IPS DF 6.9 (cell line): Measurements from ENCODE around the gene USP6NL.

ENCODE experiments used
- DNase-seq: peaks from one replicate; pipeline ENCODE4 v3.0.0-alpha.2; 2013; ENCODE audit warnings: low read depth, low spot score
- H3K27ac ChIP-seq: one replicate; pipeline ENCODE4 v1.5.1; 2013; ENCODE audit warnings: low read length, control low read depth
- H3K27me3 ChIP-seq: 2 replicates; pipeline ENCODE4 v1.6.1; 2013; ENCODE audit warnings: mild to moderate bottlenecking, low read length; ENCODE audit not compliant: control insufficient read depth, insufficient read depth
- H3K36me3 ChIP-seq: 2 replicates; pipeline ENCODE4 v1.6.1; 2013; ENCODE audit warnings: low read length; ENCODE audit not compliant: control insufficient read depth, insufficient read depth
- H3K4me1 ChIP-seq: 2 replicates; pipeline ENCODE4 v1.6.1; 2013; ENCODE audit warnings: low read length; ENCODE audit not compliant: control insufficient read depth, insufficient read depth
- H3K4me3 ChIP-seq: 2 replicates; pipeline ENCODE4 v1.5.1; 2013; ENCODE audit warnings: mild to moderate bottlenecking, low read length
- H3K9me3 ChIP-seq: 2 replicates; pipeline ENCODE4 v1.6.1; 2013; ENCODE audit warnings: low read length, inconsistent platforms; ENCODE audit not compliant: control insufficient read depth, insufficient read depth
- WGBS: extraction: QIAGEN DNeasy Blood & Tissue Kit; methylation state at CpG from one replicate; pipeline ENCODE4 v1.1.7; 2013; ENCODE audit warnings: mixed read lengths, missing lambda C conversion rate; ENCODE audit not compliant: insufficient read length, insufficient coverage; 5-methylcytosine and 5-hydroxymethylcytosine counted together

Gene USP6NL

DNA sequence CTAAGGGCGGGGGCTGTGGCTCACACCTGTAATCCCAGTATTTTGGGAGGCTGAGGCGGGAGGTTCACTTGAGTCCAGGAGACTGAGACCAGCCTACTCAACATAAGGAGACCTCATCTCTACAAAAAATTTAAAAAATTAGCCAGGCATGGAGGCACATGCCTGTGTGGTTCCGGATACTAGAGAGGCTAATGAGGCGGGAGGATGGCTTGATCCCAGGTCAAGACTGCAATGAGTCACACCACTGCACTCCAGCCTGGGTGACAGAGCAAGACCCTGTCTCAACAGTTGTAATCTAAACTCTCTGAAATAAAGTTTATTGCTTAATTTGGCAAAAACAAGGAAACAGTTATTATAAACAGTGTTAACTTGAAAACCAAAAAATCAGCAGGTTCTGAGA is 123.3 kb downstream of the USP6NL start:
- DNase-seq = no peak

DNA sequence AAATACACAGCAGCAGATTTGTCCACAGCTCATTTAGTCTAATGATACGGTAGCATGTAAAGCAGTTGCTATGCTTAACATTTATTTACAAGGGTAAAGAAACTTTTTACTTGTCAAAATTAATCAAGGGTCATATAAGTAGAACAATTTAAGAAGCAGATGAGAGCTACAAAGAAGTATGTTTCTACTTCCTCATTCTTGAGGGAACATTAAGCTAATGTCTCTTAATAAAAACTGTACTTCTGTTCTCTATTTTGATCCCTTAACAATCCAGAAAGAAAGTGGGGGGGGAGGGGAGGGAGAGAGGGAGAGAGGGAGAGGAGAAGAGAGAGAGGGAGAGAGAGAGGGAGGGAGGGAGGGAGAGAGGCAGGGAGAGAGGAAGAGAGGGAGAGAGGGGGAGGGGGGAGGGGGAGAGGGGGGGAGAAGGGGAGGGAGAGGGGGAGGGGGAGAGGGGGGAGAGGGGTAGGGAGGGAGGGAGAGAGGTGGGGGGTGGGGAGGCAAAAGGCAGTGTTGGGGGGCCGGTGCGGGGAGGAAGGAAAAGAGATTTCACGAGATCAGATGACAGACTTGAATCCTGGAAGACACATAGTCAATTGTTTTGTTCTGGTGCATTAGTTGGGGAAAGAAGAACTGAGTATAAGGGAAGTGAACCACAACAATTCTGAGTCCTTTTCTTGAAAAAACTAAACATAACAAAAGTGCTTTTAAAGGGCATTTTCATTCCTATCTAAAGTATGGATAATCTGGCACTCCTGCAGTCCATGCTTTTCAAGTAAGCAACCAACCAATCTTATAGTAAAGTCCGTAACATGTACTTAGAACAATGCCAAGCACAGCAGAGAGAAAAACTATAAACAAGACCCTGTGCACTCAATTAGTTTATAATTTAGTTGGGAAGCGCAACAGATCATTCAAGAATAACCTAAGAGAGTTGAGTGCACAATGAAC is 128.0 kb downstream of the USP6NL start:
- no peak for DNase-seq
- H3K4me3 ChIP-seq = no peak overlapping the region
- WGBS = no CpG with 5 or more reads among the region's 6 CpGs
- H3K4me1 ChIP-seq = no peaks in the 10 kb centered on the region
- no peak overlapping the region for H3K27ac ChIP-seq
- H3K9me3 ChIP-seq = no peaks in the 10 kb centered on the region
- no peaks in the 10 kb centered on the region for H3K27me3 ChIP-seq
- no peaks in the 10 kb centered on the region for H3K36me3 ChIP-seq

More for the DNA sequence above, 123.3 kb downstream of the USP6NL start:
- WGBS = no CpG with 5 or more reads among the region's 4 CpGs
- Histone ChIP-seq H3K27me3 (no peaks in the 10 kb centered on the region), H3K4me1 (no peaks in the 10 kb centered on the region), H3K4me3 (no peak overlapping the region), H3K27ac (no peak overlapping the region), H3K9me3 (no peaks in the 10 kb centered on the region), H3K36me3 (peaks cover 2% of the 10 kb centered on the region; the same call in 1 of the 2 replicates)

DNA sequence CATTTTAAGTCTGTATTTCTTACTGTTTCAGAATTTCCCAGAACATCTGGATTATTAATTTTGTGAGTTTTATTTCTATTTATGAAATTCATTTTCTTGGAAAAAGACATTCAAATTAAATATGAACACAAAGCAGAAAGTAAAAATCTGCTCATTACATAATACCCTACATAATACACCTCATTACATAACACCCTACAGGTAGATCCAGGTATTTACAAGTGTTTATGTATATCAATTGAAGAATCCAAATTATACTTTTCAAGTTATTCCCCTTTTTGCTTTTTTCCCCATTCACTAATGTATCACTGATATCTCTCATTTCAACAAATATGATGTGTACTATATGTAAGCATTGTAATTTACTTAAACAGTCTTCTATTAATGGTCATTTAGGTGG is 129.1 kb downstream of the USP6NL start:
- Histone ChIP-seq H3K4me1 (peaks cover 1% of the 10 kb centered on the region; the same call in 1 of the 2 replicates), H3K9me3 (no peaks in the 10 kb centered on the region), H3K4me3 (no peak overlapping the region), H3K36me3 (no peaks in the 10 kb centered on the region; the same call in 1 of the 2 replicates), H3K27ac (no peak overlapping the region), H3K27me3 (no peaks in the 10 kb centered on the region)
- DNase-seq = no peak

DNA sequence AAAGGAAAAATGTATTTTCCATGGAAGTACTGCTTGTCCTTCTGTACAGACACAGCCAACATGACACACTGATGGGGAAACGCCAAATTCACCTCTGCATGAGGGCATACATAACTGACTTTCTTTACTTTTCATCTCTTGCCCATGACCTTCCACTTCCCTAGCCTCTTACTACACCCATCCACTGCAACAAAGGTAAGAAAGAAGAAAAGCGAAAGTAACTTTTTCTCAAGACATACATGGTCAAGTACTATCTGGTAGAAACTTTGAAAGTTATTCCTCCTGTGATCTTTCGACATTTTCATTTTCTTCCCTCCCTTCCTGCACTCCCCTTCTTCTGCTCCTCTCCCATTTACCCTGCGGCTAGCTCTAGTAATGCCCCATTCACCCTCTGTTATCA is 130.8 kb downstream of the USP6NL start:
- DNase-seq = no peak

DNA sequence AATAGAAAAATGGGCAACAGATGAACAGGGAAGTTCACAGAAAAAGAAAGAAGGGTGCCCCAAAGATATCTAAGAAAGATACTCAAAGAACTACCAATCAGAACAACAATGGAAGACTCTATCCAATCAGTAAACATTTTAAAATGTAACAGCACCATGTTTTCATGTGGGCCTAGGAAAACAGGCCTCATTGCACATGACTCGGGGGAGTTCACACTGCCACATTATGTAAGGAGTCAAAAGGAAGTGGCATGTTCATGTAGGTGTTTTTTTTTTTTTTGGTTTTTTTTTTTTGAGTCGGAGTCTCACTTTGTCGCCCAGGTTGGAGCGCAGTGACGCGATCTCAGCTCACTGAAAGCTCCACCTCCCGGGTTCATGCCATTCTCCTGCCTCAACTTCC is 132.2 kb downstream of the USP6NL start:
- no CpG with 5 or more reads among the region's 7 CpGs for WGBS
- no peak for DNase-seq
- no peaks in the 10 kb centered on the region for H3K9me3 ChIP-seq

More for the DNA sequence above, 130.8 kb downstream of the USP6NL start:
- H3K27ac ChIP-seq = no peak overlapping the region
- H3K4me3 ChIP-seq = no peak overlapping the region
- no peaks in the 10 kb centered on the region; the same call in 1 of the 2 replicates for H3K36me3 ChIP-seq
- H3K27me3 ChIP-seq = no peaks in the 10 kb centered on the region
- peaks cover 1% of the 10 kb centered on the region; the same call in 1 of the 2 replicates for H3K4me1 ChIP-seq
- no CpG with 5 or more reads among the region's 4 CpGs for WGBS
- H3K9me3 ChIP-seq = no peaks in the 10 kb centered on the region

DNA sequence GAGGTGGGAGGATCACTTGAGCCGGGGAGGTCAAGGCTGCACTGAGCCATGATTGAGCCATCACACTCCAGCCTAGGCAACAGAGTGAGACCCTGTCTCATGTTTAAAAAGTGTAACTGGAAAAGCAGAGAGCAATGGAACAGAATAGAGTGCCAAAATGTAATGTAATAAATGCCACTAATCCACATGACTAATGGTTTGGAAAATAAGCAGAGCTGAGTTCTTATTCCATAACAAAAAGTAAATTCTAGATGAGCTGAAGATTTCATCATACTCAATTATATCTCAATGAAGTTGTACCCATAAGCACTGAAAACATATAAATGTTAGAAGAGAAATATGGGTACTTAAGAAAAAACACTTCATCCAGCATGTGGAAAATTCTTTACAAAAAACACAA is 132.6 kb downstream of the USP6NL start:
- Histone ChIP-seq H3K27me3 (no peaks in the 10 kb centered on the region), H3K9me3 (no peaks in the 10 kb centered on the region), H3K4me3 (no peak overlapping the region), H3K27ac (no peak overlapping the region), H3K36me3 (no peaks in the 10 kb centered on the region; the same call in 1 of the 2 replicates), H3K4me1 (peaks cover 2% of the 10 kb centered on the region)
- DNase-seq = no peak
- WGBS = no CpG with 5 or more reads among the region's 1 CpG

More for the DNA sequence above, 132.2 kb downstream of the USP6NL start:
- Histone ChIP-seq H3K4me3 (no peak overlapping the region), H3K27ac (no peak overlapping the region), H3K27me3 (no peaks in the 10 kb centered on the region), H3K36me3 (no peaks in the 10 kb centered on the region; the same call in 1 of the 2 replicates), H3K4me1 (peaks cover 1% of the 10 kb centered on the region)

DNA sequence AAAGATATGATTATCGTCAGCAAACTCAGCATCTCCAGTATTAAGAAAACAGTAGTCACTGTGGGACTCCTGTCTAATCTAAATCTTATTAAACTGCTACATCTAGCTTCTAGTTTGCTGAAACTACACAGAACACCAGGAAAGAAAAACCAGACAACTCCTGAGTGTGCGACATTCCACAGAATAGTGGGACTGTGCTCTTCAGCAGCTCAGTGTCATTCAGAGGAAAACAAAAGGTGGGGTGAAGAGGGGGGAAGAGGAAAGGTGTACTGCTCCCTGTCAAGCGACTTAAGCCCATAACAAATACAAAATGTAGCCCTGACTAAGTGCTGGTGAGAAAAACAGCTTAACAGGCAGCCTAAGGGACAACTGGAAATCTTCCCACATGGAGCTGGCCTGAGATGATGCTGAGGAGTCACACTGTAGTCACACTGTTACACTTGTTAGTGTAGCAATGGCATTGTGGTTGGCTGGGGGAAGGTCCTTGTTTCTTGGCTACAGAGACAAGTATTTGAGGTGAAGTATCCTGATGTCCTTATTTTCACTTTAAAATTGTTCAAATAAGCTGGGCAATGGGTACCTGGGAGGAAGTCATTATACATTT is 135.5 kb downstream of the USP6NL start:
- no CpG with 5 or more reads among the region's 3 CpGs for WGBS
- Histone ChIP-seq H3K36me3 (no peaks in the 10 kb centered on the region; the same call in 1 of the 2 replicates), H3K27me3 (no peaks in the 10 kb centered on the region), H3K9me3 (no peaks in the 10 kb centered on the region), H3K4me3 (no peak overlapping the region), H3K4me1 (peaks cover 5% of the 10 kb centered on the region), H3K27ac (no peak overlapping the region)
- no peak for DNase-seq

DNA sequence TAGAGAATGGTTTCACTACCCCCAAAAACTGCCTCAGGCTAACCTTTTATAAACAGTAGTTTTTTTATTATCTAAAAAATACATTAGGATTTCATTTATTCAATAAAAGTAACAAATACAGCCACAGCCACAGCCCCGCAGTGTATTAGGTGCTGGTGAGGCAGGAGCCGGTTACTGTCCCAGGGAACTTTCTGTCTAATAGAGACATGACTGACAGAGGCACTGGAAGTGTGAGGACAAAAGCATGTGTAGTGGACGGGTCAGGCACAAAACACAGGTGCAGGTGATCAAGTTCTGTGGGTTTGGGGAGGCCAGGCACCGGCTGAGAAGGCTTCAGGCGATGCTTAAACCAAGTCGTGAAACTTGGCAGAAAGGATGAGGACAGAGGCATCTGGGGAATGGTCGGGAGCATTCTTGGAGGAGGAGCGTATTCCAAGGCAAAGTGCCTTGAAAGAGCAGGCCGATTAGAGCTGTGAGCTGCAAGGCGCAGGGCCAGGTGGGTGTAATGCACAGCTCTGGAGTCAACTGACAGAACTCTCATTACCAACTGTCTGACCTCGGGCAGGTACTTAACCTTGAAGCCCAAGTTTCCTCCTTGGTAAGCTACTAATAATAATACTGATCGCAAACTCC is 138.2 kb downstream of the USP6NL start:
- H3K9me3 ChIP-seq = no peaks in the 10 kb centered on the region
- no CpG with 5 or more reads among the region's 12 CpGs for WGBS
- H3K36me3 ChIP-seq = no peaks in the 10 kb centered on the region; the same call in 1 of the 2 replicates
- no peak overlapping the region for H3K27ac ChIP-seq
- DNase-seq = peak; percentile 20
- no peak overlapping the region for H3K4me3 ChIP-seq
- H3K4me1 ChIP-seq = peaks cover 10% of the 10 kb centered on the region
- H3K27me3 ChIP-seq = no peaks in the 10 kb centered on the region

DNA sequence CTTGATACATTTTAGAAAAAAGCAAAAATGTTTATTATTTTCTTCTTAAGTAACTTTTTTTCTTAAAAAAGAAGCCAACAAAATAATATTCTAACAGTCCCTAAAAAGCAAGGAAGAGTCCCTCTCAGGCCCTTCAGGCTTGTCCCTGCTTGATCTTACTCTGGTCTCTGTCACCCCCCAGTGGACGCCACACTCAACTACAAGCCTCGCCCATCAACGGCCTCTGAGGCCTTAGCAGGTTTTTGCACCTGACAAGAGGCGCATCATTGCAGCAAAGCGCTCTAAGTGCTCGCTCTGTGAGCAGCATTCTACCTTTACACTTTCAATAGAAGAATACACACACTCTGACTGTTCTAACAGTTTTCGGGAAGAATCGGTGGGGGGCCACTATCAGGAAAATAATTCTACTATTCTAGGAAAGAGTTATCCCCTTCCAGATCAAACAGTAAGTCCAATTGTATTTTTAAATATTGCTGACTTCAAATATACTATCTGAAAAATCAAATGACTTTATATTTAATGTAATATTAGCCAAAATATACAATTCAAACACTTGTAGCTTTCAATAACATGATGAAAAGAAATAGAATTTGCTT is 139.2 kb downstream of the USP6NL start:
- WGBS = no CpG with 5 or more reads among the region's 8 CpGs

More for the DNA sequence above, 139.2 kb downstream of the USP6NL start:
- no peak overlapping the region for H3K27ac ChIP-seq
- peaks cover 9% of the 10 kb centered on the region for H3K4me1 ChIP-seq
- H3K27me3 ChIP-seq = no peaks in the 10 kb centered on the region
- no peak overlapping the region for H3K4me3 ChIP-seq
- H3K9me3 ChIP-seq = no peaks in the 10 kb centered on the region
- DNase-seq = peak; percentile 61
- H3K36me3 ChIP-seq = no peaks in the 10 kb centered on the region
